Glutamatergic neuron (in vitro differentiated cells): ENCODE measurements around the gene BTRC. TPM values are rescaled to one million over a fixed set of nuclear protein-coding genes. Genes with fewer than 3 reads are reported as not detected.

ENCODE experiments used
- DNase-seq: peaks from one replicate; pipeline ENCODE4 v3.0.0; 2022
- H3K27ac Mint-ChIP-seq: one replicate; pipeline ENCODE4 v1.8.0; 2020; ENCODE audit warnings: mild to moderate bottlenecking, mixed read lengths, inconsistent platforms; ENCODE audit not compliant: unreplicated experiment
- H3K27me3 Mint-ChIP-seq: one replicate; pipeline ENCODE4 v1.8.0; 2020; ENCODE audit warnings: mild to moderate bottlenecking, moderate library complexity, mixed read lengths, inconsistent platforms; ENCODE audit not compliant: unreplicated experiment
- H3K36me3 Mint-ChIP-seq: one replicate; pipeline ENCODE4 v1.8.0; 2020; ENCODE audit warnings: mild to moderate bottlenecking, mixed read lengths, inconsistent platforms; ENCODE audit not compliant: unreplicated experiment
- H3K4me1 Mint-ChIP-seq: one replicate; pipeline ENCODE4 v1.8.0; 2020; ENCODE audit warnings: mild to moderate bottlenecking, low read depth, mixed read lengths, inconsistent platforms; ENCODE audit not compliant: unreplicated experiment
- H3K4me3 Mint-ChIP-seq: one replicate; pipeline ENCODE4 v1.8.0; 2020; ENCODE audit warnings: mild to moderate bottlenecking, mixed read lengths, inconsistent platforms; ENCODE audit not compliant: unreplicated experiment
- H3K9me3 Mint-ChIP-seq: one replicate; pipeline ENCODE4 v1.8.0; 2020; ENCODE audit warnings: mild to moderate bottlenecking, moderate library complexity, mixed read lengths, inconsistent platforms; ENCODE audit not compliant: unreplicated experiment
- CTCF ChIP-seq: fragments of 200-600 bp; sonication (generic); IDR thresholded peaks from one replicate; pipeline ENCODE4 v1.5.0; 2021; ENCODE audit not compliant: partially characterized antibody, unreplicated experiment
- total RNA-seq: library from RNA; stranded (reverse); fragmentation: NEBNext Ultra II Directional; extraction: Animal tissue kit (Norgen Biotek cat#: 25700); gene quantifications from one replicate; pipeline ENCODE4 v1.2.1, GENCODE V29; 2021; ENCODE audit not compliant: unreplicated experiment

BTRC gene
- total RNA-seq, 1 donor from 2014 or later = 28.9 TPM

DNA sequence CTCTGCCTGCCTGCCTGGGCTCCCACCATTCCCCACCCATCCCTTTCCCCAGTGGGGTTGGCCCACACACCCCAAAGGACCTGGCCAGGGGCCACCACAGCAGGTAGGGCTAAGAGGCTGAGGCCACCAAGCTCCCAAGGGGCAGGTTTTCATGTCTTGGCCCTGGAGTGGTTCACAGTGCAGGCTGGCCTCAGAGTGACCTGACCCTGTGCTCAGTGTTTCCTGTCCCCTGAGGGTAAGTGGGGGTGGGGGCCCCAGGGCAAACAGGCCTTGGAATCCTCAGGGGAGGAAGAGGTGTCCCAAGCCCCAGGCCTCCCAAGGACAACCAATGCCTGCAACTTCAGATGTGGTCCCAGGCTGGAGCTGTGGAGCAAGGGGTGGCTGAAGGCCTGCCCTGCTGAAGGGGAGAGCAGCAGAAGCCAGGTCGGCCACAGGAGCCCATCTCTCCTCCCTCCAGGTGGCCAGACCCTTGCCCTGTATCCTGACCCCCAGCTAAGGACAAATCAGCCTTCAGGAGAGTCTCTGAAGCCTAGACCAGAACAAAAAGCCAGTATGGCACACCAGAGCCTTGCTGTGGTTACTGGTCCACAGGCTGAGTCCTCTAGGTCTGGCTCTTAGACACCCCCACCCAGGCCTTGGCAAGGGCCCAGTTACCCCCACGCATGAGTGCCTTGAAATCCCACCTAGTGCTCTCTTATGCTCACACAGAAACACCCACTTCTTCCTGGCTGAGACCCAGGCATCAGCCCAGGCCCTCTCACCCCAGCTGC, 206.5 kb downstream of the BTRC start:
- no peak for DNase-seq
- H3K27me3 Mint-ChIP-seq = peaks cover 9% of the 10 kb centered on the region
- peaks cover 9% of the 10 kb centered on the region for H3K9me3 Mint-ChIP-seq
- peaks cover 4% of the 10 kb centered on the region for H3K36me3 Mint-ChIP-seq
- no peak for TF ChIP-seq CTCF
- peaks cover 4% of the 10 kb centered on the region for H3K4me1 Mint-ChIP-seq
- no peak overlapping the region for H3K4me3 Mint-ChIP-seq
- H3K27ac Mint-ChIP-seq = no peak overlapping the region

- TF ChIP-seq CTCF = no peak
- Mint-ChIP-seq H3K9me3 (peaks cover 11% of the 10 kb centered on the region), H3K27ac (no peak overlapping the region), H3K4me3 (no peak overlapping the region), H3K4me1 (peaks cover 6% of the 10 kb centered on the region), H3K27me3 (peaks cover 13% of the 10 kb centered on the region), H3K36me3 (peaks cover 4% of the 10 kb centered on the region)
- DNase-seq = no peak
Measured at GRCh38 chr10:101561068-101561915, 207.3 kb downstream of the BTRC start.

- Mint-ChIP-seq H3K27me3 (peaks cover 16% of the 10 kb centered on the region), H3K4me1 (peaks cover 5% of the 10 kb centered on the region), H3K4me3 (no peak overlapping the region), H3K27ac (no peak overlapping the region), H3K9me3 (peaks cover 13% of the 10 kb centered on the region), H3K36me3 (peaks cover 4% of the 10 kb centered on the region)
- no peak for DNase-seq
- TF ChIP-seq CTCF = no peak
Measured at GRCh38 chr10:101562231-101562630, 208.3 kb downstream of the BTRC start.

DNA sequence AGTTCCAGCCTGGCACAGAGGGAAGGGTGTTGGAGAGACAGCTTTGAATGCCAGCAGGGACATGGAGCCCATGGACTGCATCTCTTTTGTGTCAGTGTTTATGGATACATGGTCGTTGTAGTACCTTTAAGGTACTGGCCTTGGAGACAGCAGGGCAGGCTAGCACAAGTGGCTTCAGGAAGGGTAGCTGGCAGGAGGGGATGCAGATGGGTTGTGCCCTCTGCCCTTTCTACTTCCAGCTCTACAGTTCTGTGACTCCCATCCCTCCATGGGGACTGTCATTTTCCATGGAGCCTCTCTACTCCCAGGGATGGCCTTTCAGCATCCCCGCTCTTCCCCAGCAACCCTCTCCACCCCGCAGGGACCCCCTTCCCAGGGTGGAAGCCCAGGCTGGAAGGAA, 209.0 kb downstream of the BTRC start:
- DNase-seq = no peak
- no peak for TF ChIP-seq CTCF
- no peak overlapping the region for H3K4me3 Mint-ChIP-seq
- peaks cover 17% of the 10 kb centered on the region for H3K27me3 Mint-ChIP-seq
- H3K27ac Mint-ChIP-seq = no peak overlapping the region
- H3K4me1 Mint-ChIP-seq = peaks cover 5% of the 10 kb centered on the region
- peaks cover 17% of the 10 kb centered on the region for H3K9me3 Mint-ChIP-seq
- peaks cover 4% of the 10 kb centered on the region for H3K36me3 Mint-ChIP-seq
